ENCODE measurements around the gene LPCAT4. TPM values are rescaled to one million over a fixed set of nuclear protein-coding genes. Genes with fewer than 3 reads are reported as not detected.

LPCAT4 gene
- total and polyA plus RNA-seq, 2 of the 8 experiments (the other 6 are each of a cell fraction or from before 2014, with no cell fraction given): 69.3 to 109 TPM

DNA sequence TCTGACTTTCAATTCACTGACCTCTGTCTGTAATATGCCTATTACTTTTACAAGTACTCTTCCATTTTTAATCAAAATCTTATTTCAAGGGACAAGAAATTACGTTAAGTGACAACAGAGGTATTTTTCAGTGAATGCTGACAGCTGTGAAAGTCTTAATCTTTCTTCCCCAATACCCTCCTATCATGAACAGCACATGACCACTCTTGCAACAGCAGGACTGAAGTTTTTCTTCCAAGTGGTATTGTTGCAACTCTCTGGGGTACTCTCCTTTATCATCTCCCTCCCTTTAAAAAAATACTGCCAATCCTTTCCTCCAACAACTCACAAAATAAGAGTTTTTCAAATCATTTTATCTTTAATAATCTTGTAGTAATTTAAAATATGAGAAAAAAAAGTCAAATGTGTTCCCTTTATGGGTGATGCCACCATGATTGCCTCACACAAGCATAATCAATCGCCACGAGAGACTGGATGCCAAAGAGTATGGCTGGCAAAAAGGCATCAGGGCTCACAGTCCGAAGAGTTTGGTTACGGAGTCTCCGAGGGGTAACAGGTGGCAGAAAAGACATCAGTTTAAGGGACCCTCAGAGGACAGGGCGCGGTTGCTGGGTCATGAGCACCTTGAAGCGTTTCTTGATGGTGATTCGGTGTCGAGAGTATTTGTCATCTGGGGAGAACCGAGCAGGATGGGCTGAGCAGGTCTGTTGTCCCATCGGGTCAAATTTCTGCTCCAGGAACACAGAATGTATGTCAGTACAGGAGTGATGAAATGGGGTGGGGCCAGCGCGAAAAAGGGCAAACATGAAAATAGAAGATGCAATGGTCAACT is 25.4 kb downstream of the LPCAT4 start (continued):
- no peak for TF ChIP-seq KDM5A (IDR thresholded peaks at IDR 0.05; ENCODE audit: low read length)
- TF ChIP-seq, protein P1, sequence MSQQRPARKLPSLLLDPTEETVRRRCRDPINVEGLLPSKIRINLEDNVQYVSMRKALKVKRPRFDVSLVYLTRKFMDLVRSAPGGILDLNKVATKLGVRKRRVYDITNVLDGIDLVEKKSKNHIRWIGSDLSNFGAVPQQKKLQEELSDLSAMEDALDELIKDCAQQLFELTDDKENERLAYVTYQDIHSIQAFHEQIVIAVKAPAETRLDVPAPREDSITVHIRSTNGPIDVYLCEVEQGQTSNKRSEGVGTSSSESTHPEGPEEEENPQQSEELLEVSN (IDR thresholded peaks at IDR 0.05): no peak
- no peak for TF ChIP-seq KDM4A (IDR thresholded peaks at IDR 0.05; ENCODE audit: low read depth, low read length, severe bottlenecking)
- TF ChIP-seq CBX8 (IDR thresholded peaks at IDR 0.05; ENCODE audit: borderline replicate concordance, low read depth, low read length): no peak
- TF ChIP-seq TEAD4 (IDR thresholded peaks at IDR 0.05; ENCODE audit: low read depth, low read length): no peak
- TF ChIP-seq GTF2F1 (IDR thresholded peaks at IDR 0.05; ENCODE audit: borderline replicate concordance, low read depth, low read length): no peak

All from H1 (cell line).